ENCODE measurements around the gene CHN2.

Gene CHN2

GRCh38 chr7:29432721-29433120 lies 238.1 kb downstream of the CHN2 start:
- DNase-seq (ENCODE audit: low read depth in 2 of 2) = no peak

GRCh38 chr7:29434380-29434768 lies 239.8 kb downstream of the CHN2 start:
- no peak for DNase-seq (ENCODE audit: low read depth in 2 of 2)

- no peak for DNase-seq (ENCODE audit: low read depth in 2 of 2)
These were observed 240.6 kb downstream of the CHN2 start for GRCh38 chr7:29435167-29435566.

GRCh38 chr7:29435902-29436301 lies 241.3 kb downstream of the CHN2 start:
- DNase-seq (ENCODE audit: low read depth in 2 of 2) = no peak

GRCh38 chr7:29442146-29442545 lies 247.6 kb downstream of the CHN2 start:
- no peak for DNase-seq (ENCODE audit: low read depth in 2 of 2)

- DNase-seq (ENCODE audit: low read depth in 2 of 2) = no peak
These were observed 249.0 kb downstream of the CHN2 start for GRCh38 chr7:29443552-29443951.

GRCh38 chr7:29444267-29444666 lies 249.7 kb downstream of the CHN2 start:
- DNase-seq (ENCODE audit: low read depth in 2 of 2) = no peak

- no peak for DNase-seq (ENCODE audit: low read depth in 2 of 2)
These were observed 251.2 kb downstream of the CHN2 start for GRCh38 chr7:29445736-29446135.

GRCh38 chr7:29447828-29448227 lies 253.3 kb downstream of the CHN2 start:
- DNase-seq (ENCODE audit: low read depth in 2 of 2) = no peak

GRCh38 chr7:29449569-29450260 lies 255.1 kb downstream of the CHN2 start:
- no peak for DNase-seq (ENCODE audit: low read depth in 2 of 2)

GRCh38 chr7:29453021-29453420 lies 258.4 kb downstream of the CHN2 start:
- no peak for DNase-seq (ENCODE audit: low read depth in 2 of 2)

- no peak for DNase-seq (ENCODE audit: low read depth in 2 of 2)
These were observed 259.9 kb downstream of the CHN2 start for GRCh38 chr7:29454464-29454863.

GRCh38 chr7:29454899-29455451 lies 260.4 kb downstream of the CHN2 start:
- DNase-seq (ENCODE audit: low read depth in 2 of 2) = no peak

GRCh38 chr7:29457141-29457561 lies 262.6 kb downstream of the CHN2 start:
- no peak for DNase-seq (ENCODE audit: low read depth in 2 of 2)

- no peak for DNase-seq (ENCODE audit: low read depth in 2 of 2)
These were observed 263.0 kb downstream of the CHN2 start for GRCh38 chr7:29457565-29458011.

- DNase-seq (ENCODE audit: low read depth in 2 of 2) = no peak
These were observed 264.4 kb downstream of the CHN2 start for GRCh38 chr7:29458933-29459332.

GRCh38 chr7:29459589-29459988 lies 265.0 kb downstream of the CHN2 start:
- no peak for DNase-seq (ENCODE audit: low read depth in 2 of 2)

- no peak for DNase-seq (ENCODE audit: low read depth in 2 of 2)
These were observed 267.4 kb downstream of the CHN2 start for GRCh38 chr7:29461996-29462395.

- no peak for DNase-seq (ENCODE audit: low read depth in 2 of 2)
These were observed 269.1 kb downstream of the CHN2 start for GRCh38 chr7:29463504-29464158.

- DNase-seq (ENCODE audit: low read depth in 2 of 2) = no peak
These were observed 270.2 kb downstream of the CHN2 start for GRCh38 chr7:29464753-29465152.

GRCh38 chr7:29467193-29467926 lies 272.8 kb downstream of the CHN2 start:
- no peak for DNase-seq (ENCODE audit: low read depth in 2 of 2)

GRCh38 chr7:29468196-29468595 lies 273.6 kb downstream of the CHN2 start:
- no peak for DNase-seq (ENCODE audit: low read depth in 2 of 2)

GRCh38 chr7:29469281-29469680 lies 274.7 kb downstream of the CHN2 start:
- no peak for DNase-seq (ENCODE audit: low read depth in 2 of 2)

Measured in stimulated activated CD4-positive, alpha-beta T cell treated with anti-CD3 and anti-CD28 coated beads, Interleukin-15, amount 100 ng/mL, for 48 hours (primary cell).